Activated CD8-positive, alpha-beta memory T cell treated with anti-CD3 and anti-CD28 coated beads, Interleukin-2, amount 50 U/mL, for 24 hours (primary cell): Measurements from ENCODE around the gene MEIS2.

Experiments
- DNase-seq: peaks from one replicate; pipeline ENCODE4 v3.0.0-alpha.2; 2020; ENCODE audit errors: extremely low read depth

Gene MEIS2

DNA sequence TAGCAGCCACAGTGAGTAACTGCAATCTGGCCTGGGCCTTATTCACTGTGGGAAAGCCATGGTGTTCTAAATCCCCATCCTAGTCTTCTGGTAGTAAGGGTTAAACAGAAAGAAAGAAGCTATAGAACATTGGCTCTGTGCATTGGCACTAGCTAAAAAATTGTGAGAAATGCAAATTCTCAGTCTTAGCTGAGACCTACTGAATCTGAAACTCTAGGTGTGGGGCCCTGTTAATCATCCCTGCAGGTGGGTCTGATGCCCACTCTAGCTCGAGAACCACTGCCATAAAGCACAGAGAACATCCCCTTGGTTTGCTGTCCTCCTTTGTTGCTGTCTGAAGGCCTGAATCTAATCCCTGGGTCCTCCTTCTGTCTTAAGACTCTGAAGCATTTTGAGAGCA is 59.3 kb downstream of the MEIS2 start:
- no peak for DNase-seq

DNA sequence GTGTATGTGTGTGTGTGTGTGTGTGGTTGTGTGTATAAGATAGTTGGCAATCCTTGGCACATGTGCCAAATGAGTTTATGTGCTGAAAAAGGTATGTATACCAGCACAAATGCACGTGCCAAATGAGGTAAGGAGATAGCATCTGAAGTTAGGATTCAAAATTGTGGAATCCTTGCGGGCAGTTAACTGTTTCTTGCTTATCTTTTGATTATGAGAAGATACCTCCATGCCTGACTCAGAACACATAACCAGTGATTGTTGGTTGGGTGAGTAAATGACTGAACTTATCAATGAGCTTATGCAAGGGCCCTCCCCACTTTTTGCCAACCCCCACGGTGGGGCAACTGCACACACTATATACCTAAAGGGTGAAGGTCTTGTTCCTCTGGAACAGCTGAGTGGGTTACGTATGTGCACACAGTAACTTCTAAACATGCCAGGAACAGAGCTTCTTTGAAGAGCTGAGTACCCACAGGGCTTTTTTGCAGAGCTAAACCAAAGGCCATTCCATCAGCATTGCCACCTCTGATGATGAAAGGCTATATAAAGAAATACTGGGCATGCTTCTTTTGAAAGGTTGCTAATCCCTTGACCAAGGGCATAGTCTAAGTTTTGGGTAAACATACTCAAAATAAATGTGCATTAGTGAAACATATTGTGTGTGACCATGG is 60.1 kb downstream of the MEIS2 start:
- DNase-seq: no peak

DNA sequence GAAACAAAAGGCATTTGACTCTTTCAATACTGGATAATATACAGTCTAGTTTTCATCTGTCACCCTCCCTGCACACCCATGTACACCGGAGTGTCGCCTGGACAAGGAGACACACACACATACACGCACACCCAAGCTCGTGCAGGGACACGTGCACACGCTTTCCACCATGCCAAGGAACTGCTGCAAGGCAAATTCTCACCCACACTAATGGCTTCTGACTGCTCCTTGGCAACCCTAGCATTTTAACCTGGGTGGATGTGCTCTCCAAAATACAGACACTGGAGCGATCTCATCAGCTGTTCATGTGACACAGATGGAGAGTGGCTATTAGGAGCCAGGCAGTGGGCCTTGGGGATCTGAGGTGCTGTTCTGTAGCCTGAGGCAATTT is 61.6 kb downstream of the MEIS2 start:
- DNase-seq: no peak

GRCh38 chr15:37037850-37038715 is 62.3 kb downstream of the MEIS2 start:
- no peak for DNase-seq

DNA sequence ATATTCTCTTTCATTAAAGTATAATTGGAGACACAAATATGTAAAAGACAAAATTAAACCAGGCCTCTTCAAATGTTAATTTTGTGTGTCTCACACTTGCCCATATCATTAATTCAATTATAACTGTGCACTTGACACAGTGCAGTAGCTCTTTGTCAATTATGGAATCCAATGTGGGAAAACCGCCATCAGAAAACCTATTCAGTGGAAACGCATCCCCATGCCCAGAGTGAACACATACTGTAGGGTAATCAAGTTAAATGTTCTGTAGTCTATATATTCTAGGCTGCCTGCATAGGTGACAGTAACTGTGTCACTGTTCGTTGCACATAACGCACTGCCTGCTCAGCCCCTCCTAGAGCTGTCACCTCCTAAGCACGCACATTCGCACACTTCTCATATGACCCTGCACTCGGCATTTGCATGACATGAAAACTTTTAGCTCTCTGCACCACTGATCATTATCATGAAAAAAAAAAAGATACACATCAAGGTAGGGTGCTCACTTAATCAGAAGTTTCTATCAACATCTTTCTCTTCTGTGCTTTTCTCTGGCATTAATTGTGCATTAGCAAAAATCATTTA is 63.2 kb downstream of the MEIS2 start:
- no peak for DNase-seq

DNA sequence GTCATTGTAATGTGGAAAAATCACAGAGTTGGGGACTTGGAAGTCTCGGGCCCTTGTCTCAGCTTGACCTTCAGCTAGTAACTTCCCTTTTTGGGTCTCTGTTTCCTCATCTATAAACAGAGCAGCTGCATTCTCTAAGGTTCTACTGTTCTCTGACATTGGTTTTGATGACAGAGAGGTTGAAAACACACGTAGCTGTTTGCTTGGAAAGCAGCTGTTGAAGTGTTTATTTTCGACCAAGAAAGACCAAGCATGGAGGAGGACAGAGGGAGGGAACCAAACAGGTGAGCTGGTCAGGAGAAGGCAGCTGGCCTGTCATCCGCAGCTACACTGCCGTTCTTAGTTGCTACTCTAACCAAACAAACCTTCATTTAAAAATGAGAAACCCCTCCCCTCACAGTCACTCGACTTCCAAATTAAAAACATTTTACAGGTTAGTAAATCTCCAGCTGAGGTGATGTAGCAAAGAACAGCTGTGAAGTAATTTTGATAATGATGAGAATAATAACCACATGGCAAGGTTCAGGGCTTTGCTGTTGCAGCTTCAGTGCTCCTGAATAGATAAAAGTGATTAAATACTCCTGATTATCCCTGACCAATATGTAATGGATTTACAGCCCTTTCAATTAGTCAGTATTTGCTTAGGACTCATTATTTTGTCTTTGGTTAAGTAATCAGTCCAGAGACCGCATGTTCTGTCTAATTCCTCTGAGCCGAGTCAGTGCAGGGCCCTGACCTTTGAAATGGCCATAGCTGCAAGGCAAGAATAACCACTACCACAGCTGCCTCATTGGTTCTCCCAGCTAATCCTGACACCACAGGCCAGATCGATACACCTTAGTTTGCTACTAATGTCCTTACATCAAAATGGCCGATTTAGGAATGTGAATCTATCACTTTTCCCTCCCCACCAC is 65.3 kb downstream of the MEIS2 start:
- no peak for DNase-seq

DNA sequence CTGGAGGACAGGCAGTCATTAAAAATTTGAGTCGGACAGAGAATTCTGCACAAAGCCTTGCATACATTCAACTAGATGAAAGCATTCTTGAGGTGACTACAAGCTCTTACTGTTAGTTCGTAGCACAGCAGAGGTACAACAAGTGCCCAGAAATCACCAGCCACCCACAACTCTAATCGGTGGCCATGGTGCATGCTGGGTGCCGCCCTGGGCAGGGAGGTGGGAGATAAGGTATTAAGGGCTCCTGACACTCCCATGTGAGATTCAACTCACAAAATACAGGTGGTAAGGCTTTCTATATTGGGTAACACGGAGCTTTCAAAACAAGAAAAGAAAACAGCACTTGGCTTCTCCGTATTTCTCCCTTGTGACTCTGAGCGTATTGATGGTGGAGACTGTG is 66.0 kb downstream of the MEIS2 start:
- DNase-seq: no peak

GRCh38 chr15:37032091-37032775 is 68.1 kb downstream of the MEIS2 start:
- no peak for DNase-seq

DNA sequence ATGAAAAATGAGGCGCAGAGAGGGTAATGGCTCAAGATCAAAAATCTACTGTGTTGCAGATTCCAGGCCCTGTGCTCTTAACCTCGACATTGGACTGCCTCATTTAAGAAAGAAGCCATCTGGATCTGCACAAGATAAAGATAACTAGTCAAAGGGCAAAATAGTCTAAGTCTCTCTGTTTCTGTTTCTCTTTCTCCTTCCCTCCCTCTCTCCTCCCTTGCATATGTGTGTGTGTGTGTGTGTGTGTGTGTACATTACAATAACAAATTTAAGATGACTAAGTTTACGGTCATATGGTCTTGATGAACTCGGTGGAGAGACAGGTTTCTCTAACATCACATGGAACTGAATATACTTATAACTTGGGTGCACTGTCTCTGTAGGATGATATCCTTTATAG is 69.2 kb downstream of the MEIS2 start:
- no peak for DNase-seq

GRCh38 chr15:37028625-37029296 is 71.6 kb downstream of the MEIS2 start:
- no peak for DNase-seq

GRCh38 chr15:37020852-37021251 is 79.5 kb downstream of the MEIS2 start:
- DNase-seq: no peak

GRCh38 chr15:37019479-37020433 is 80.6 kb downstream of the MEIS2 start:
- DNase-seq: no peak

DNA sequence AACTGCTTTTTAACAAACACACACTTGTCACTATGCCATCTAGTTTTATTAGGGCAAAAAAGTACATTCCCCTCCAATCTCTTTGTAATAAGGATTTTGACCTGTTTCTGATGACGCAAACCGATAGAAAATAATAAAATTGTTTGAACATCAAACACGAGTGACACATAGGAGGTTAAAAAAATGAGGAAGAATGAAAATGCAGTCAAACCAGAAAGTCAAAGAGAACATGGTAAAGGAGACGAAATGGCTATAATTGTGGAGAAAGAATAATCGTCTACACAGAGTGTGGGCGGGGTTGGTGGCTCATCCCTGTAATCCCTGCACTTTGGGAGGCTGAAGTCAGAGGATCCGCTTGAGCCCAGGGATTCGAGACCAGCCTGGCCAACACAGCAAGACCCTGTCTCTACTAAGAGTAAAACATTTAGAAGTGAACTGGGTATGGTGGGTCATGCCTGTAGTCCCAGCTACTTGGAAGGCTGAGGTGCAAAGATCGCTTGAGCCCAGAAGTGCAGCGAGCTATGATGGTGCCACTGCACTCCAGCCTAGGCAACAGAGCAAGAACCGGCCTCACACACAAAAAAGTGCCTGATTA is 83.2 kb downstream of the MEIS2 start:
- no peak for DNase-seq

DNA sequence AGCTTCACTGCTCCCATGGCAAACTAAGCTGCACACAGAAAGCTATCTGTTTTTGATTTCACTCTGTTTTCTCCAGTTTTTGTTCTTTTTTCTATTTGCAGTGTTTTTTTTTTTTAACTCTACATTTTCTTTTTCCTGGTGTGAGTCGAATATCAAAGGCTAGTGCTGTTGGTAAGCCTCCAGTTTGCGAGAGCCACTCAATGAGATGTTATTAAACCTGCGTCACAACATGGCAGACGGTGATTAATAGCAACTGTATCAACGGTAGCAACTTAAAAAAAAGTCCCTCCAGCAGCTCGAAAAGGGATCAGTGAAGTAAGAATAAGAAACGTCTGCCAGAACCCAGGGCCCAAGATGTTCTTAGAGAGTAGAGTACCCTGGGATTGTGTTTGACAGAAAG is 84.1 kb downstream of the MEIS2 start:
- no peak for DNase-seq

DNA sequence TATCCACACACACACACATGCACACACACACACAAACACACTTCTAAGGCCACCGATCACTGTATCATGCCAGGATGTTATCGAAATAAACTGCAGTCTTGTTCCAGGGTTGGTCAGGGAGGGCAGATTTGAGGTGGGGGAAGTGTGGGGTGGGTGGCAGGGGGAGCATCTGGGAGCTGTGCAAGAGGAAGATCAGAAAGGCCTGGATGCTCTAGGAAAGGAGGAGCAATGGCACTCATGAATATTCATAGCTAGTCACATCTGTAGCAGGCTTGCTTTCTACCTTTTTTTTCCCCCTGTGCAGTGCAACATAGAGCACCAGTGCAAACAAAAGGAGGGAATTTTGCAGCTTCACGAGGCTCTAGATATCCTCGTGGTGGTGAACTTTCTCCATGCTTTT is 84.9 kb downstream of the MEIS2 start:
- DNase-seq: no peak

GRCh38 chr15:37015035-37015434 is 85.3 kb downstream of the MEIS2 start:
- no peak for DNase-seq

GRCh38 chr15:37014566-37014965 is 85.8 kb downstream of the MEIS2 start:
- no peak for DNase-seq

DNA sequence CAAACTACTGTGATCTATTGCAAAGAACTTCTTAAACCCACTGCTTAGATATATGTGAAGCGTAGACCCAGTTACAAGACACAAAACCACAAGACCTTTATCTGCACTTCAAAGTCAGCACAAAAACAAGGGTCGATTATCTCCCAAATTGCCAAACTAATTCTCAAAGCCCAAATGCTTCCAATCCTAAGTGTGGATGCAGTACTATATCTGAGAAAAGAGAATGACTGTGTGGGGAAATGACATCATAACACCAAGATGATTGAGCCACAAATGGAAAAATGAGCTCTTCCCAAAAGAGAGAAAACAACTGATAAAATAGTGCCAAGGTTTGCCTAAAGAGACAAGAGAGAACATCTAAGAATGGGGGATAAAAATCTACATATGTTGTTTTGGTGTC is 86.2 kb downstream of the MEIS2 start:
- no peak for DNase-seq

- DNase-seq: no peak
These were observed 89.8 kb downstream of the MEIS2 start for GRCh38 chr15:37010595-37010994.
